H1 (cell line): Measurements from ENCODE around the gene CADPS. TPM values are rescaled to one million over a fixed set of nuclear protein-coding genes. Genes with fewer than 3 reads are reported as not detected.

Source experiments
- CTCF ChIA-PET: fragments of 300-600 bp; sonication (Branson Sonifier 250); formaldehyde crosslinking; loops from one replicate; lab custom pipeline; 2021; ENCODE audit not compliant: partially characterized antibody; lab: Charles Lee
- POLR2A ChIA-PET: fragments of 300-600 bp; sonication (Branson Sonifier 250); formaldehyde crosslinking; loops from one replicate; lab custom pipeline; 2021; ENCODE audit warnings: inconsistent platforms; ENCODE audit not compliant: partially characterized antibody; lab: Charles Lee
- DNase-seq, 2 experiments: peaks; one replicate each; pipeline versions ENCODE4 v3.0.0 to v3.0.0-alpha.2; 2010 to 2022; ENCODE audit warnings: low spot score in 2 of 2, low read depth in 1 of 2, mixed read lengths in 1 of 2
- FAIRE-seq: peaks from 2 replicates; lab custom pipeline; 2011; peaks lifted over from hg19 to GRCh38; lab: Jason Lieb, UNC
- H2AFZ ChIP-seq: 2 replicates; pipeline ENCODE4 v1.8.1; 2012; ENCODE audit warnings: low read length, inconsistent platforms
- H2AK5ac ChIP-seq: 2 replicates; pipeline ENCODE4 v1.6.1; 2013; ENCODE audit warnings: low read depth, low read length
- H2BK120ac ChIP-seq: replicated peaks from 2 replicates; pipeline ENCODE3; 2013; ENCODE audit warnings: low read depth, low read length, inconsistent platforms
- H2BK12ac ChIP-seq: 2 replicates; pipeline ENCODE4 v1.6.1; 2013; ENCODE audit warnings: low read depth, low read length
- H2BK15ac ChIP-seq: 2 replicates; pipeline ENCODE4 v1.6.1; 2013; ENCODE audit warnings: low read length
- H2BK20ac ChIP-seq: 2 replicates; pipeline ENCODE4 v1.6.1; 2013; ENCODE audit warnings: low read length
- H2BK5ac ChIP-seq: 2 replicates; pipeline ENCODE4 v1.6.1; 2013; ENCODE audit warnings: low read depth, low read length
- H3K14ac ChIP-seq: 2 replicates; pipeline ENCODE4 v1.6.1; 2013; ENCODE audit warnings: inconsistent platforms; ENCODE audit not compliant: insufficient read length
- H3K18ac ChIP-seq: 2 replicates; pipeline ENCODE4 v1.6.1; 2013; ENCODE audit warnings: low read length; ENCODE audit errors: extremely low read depth
- H3K23ac ChIP-seq: 2 replicates; pipeline ENCODE4 v1.6.1; 2013; ENCODE audit warnings: inconsistent platforms; ENCODE audit not compliant: insufficient read length
- H3K23me2 ChIP-seq: 2 replicates; pipeline ENCODE4 v1.6.1; 2013; ENCODE audit warnings: low read depth, low read length
- H3K27ac ChIP-seq: 2 replicates; pipeline ENCODE4 v1.6.1; 2011; ENCODE audit warnings: low read depth, low read length, inconsistent platforms
- H3K27me3 ChIP-seq, 4 experiments: replicated peaks in 1 of 4; 1 replicate in 1 of 4; 2 replicates in 3 of 4; pipeline versions ENCODE4 v1.6.1 to v1.8.1; 2011 to 2013; ENCODE audit warnings: low read length in 3 of 4, mild to moderate bottlenecking in 3 of 4, inconsistent platforms in 2 of 4, mixed read lengths in 2 of 4, moderate library complexity in 1 of 4; ENCODE audit not compliant: control insufficient read depth in 3 of 4, insufficient read depth in 3 of 4; ENCODE audit errors: extremely low read depth in 1 of 4
- H3K36me3 ChIP-seq, 4 experiments: 2 replicates each; pipeline versions ENCODE4 v1.6.1 to v1.8.1; 2011 to 2013; ENCODE audit warnings: mild to moderate bottlenecking in 4 of 4, low read length in 3 of 4, moderate library complexity in 2 of 4, control low read depth in 1 of 4, inconsistent platforms in 1 of 4; ENCODE audit not compliant: insufficient read depth in 4 of 4, control insufficient read depth in 2 of 4
- H3K4ac ChIP-seq: replicated peaks from 2 replicates; pipeline ENCODE3; 2013; ENCODE audit warnings: low read length, low read depth, mixed read lengths, inconsistent platforms; ENCODE audit not compliant: insufficient read length
- H3K4me1 ChIP-seq, 4 experiments: replicated peaks in 1 of 4; 1 replicate in 1 of 4; 2 replicates in 3 of 4; pipeline versions ENCODE4 v1.6.1 to v1.8.1; 2011 to 2013; ENCODE audit warnings: low read length in 3 of 4, inconsistent platforms in 2 of 4, mixed read lengths in 1 of 4; ENCODE audit not compliant: insufficient read depth in 4 of 4, control insufficient read depth in 3 of 4
- H3K4me2 ChIP-seq, 2 experiments: 2 replicates each; pipeline versions ENCODE4 v1.6.1 to v1.8.1; 2011 to 2013; ENCODE audit warnings: low read depth in 2 of 2, low read length in 2 of 2, control low read depth in 1 of 2, inconsistent platforms in 1 of 2, mild to moderate bottlenecking in 1 of 2; ENCODE audit not compliant: insufficient read depth in 1 of 2
- H3K4me3 ChIP-seq, 4 experiments: fragments of 200-600, 300-600 bp in 1 of 4; sonication (generic), shearing (Covaris generic), sonication (Bioruptor Twin) in 1 of 4; 2 replicates each; pipeline versions ENCODE4 v1.5.1 to v1.8.1; 2011 to 2016; ENCODE audit warnings: low read length in 4 of 4, low read depth in 3 of 4, control low read depth in 2 of 4, inconsistent platforms in 2 of 4, mild to moderate bottlenecking in 2 of 4, mixed read lengths in 1 of 4, moderate library complexity in 1 of 4; ENCODE audit not compliant: insufficient read depth in 2 of 4; ENCODE audit errors: extremely low read depth in 1 of 4
- H3K56ac ChIP-seq: replicated peaks from 2 replicates; pipeline ENCODE3; 2013; ENCODE audit warnings: low read depth, mild to moderate bottlenecking, mixed read lengths, low read length, inconsistent platforms; ENCODE audit not compliant: insufficient read length
- H3K79me1 ChIP-seq: 2 replicates; pipeline ENCODE4 v1.6.1; 2013; ENCODE audit warnings: low read depth, low read length, control low read depth
- H3K79me2 ChIP-seq, 2 experiments: 2 replicates each; pipeline versions ENCODE4 v1.6.1 to v1.8.1; 2012 to 2013; ENCODE audit warnings: low read length in 2 of 2, mild to moderate bottlenecking in 2 of 2, inconsistent platforms in 1 of 2; ENCODE audit not compliant: insufficient read depth in 2 of 2, control insufficient read depth in 1 of 2
- H3K9ac ChIP-seq, 4 experiments: replicated peaks in 1 of 4; 1 replicate in 1 of 4; 2 replicates in 3 of 4; pipeline versions ENCODE4 v1.6.1 to v1.8.1; 2011 to 2013; ENCODE audit warnings: low read depth in 3 of 4, low read length in 3 of 4, control low read depth in 2 of 4, mild to moderate bottlenecking in 2 of 4, moderate library complexity in 2 of 4, inconsistent platforms in 1 of 4; ENCODE audit errors: extremely low read depth in 1 of 4
- H3K9me3 ChIP-seq, 2 experiments: 2 replicates each; pipeline versions ENCODE4 v1.6.1 to v1.8.1; 2012 to 2013; ENCODE audit warnings: mild to moderate bottlenecking in 2 of 2, moderate library complexity in 2 of 2, control low read depth in 1 of 2, inconsistent platforms in 1 of 2, low read depth in 1 of 2, low read length in 1 of 2, mixed read lengths in 1 of 2; ENCODE audit not compliant: insufficient read depth in 2 of 2
- H4K20me1 ChIP-seq, 2 experiments: replicated peaks in 1 of 2; 2 replicates each; pipeline versions ENCODE3 to v1.8.1; 2011 to 2013; ENCODE audit warnings: inconsistent platforms in 2 of 2, low read length in 2 of 2, mild to moderate bottlenecking in 1 of 2; ENCODE audit not compliant: insufficient read depth in 2 of 2, control insufficient read depth in 1 of 2
- H4K5ac ChIP-seq: 2 replicates; pipeline ENCODE4 v1.6.1; 2013; ENCODE audit warnings: low read length, low read depth, mixed read lengths, inconsistent platforms; ENCODE audit not compliant: insufficient read length
- H4K8ac ChIP-seq: 2 replicates; pipeline ENCODE4 v1.8.0; 2013; ENCODE audit warnings: mild to moderate bottlenecking, moderate library complexity, low read length, inconsistent platforms; ENCODE audit not compliant: insufficient read depth; ENCODE audit errors: extremely low read depth
- H4K91ac ChIP-seq: replicated peaks from 2 replicates; pipeline ENCODE3; 2013; ENCODE audit warnings: low read length, mixed read lengths, inconsistent platforms; ENCODE audit not compliant: insufficient read length
- ASH2L ChIP-seq: fragments of 200-600, 300-600 bp; sonication (generic); IDR thresholded peaks from one replicate; pipeline ENCODE4 v1.7.1; 2017; ENCODE audit warnings: low read length
- CREB1 ChIP-seq: IDR thresholded peaks from 2 replicates; pipeline ENCODE4 v1.6.1; 2012; ENCODE audit warnings: inconsistent platforms
- CTCF ChIP-seq, 3 experiments: IDR thresholded peaks; 1 replicate in 2 of 3; 2 replicates in 1 of 3; pipeline versions ENCODE4 v1.5.1 to v1.6.1; 2011; ENCODE audit warnings: low read length in 3 of 3, mild to moderate bottlenecking in 3 of 3, inconsistent platforms in 2 of 3, low read depth in 1 of 3, moderate library complexity in 1 of 3; ENCODE audit not compliant: insufficient read depth in 1 of 3; ENCODE audit errors: control extremely low read depth in 1 of 3
- JUN ChIP-seq: IDR thresholded peaks from 2 replicates; pipeline ENCODE4 v1.6.1; 2011; ENCODE audit warnings: low read depth, mild to moderate bottlenecking, improper control_type of control experiment, low read length
- JUND ChIP-seq: IDR thresholded peaks from 2 replicates; pipeline ENCODE4 v1.6.1; 2011; ENCODE audit warnings: mild to moderate bottlenecking, improper control_type of control experiment, low read length
- NRF1 ChIP-seq: IDR thresholded peaks from 2 replicates; pipeline ENCODE4 v1.6.1; 2011; ENCODE audit warnings: mild to moderate bottlenecking, low read depth, low read length, improper control_type of control experiment
- PHF8 ChIP-seq: fragments of 200-600 bp; sonication (generic); conservative IDR thresholded peaks from 2 replicates; pipeline ENCODE4 v1.7.1; 2012; ENCODE audit warnings: low read depth, mild to moderate bottlenecking, inconsistent platforms, low read length, moderate library complexity
- RAD21 ChIP-seq, 2 experiments: IDR thresholded peaks in 1 of 2; conservative IDR thresholded peaks in 1 of 2; 2 replicates each; pipeline ENCODE4 v1.6.1; 2011; ENCODE audit warnings: low read depth in 2 of 2, low read length in 2 of 2, improper control_type of control experiment in 1 of 2, inconsistent platforms in 1 of 2, mild to moderate bottlenecking in 1 of 2, moderate library complexity in 1 of 2
- RNF2 ChIP-seq: fragments of 200-900, 300-1000 bp; sonication (generic); IDR thresholded peaks from 2 replicates; pipeline ENCODE4 v1.7.1; 2016; ENCODE audit warnings: borderline replicate concordance, low read depth, mild to moderate bottlenecking, antibody characterized with exemption, low read length; ENCODE audit not compliant: poor library complexity, severe bottlenecking; ENCODE audit errors: missing control alignments
- SP4 ChIP-seq: IDR thresholded peaks from 2 replicates; pipeline ENCODE4 v1.6.1; 2012; ENCODE audit warnings: low read length, inconsistent platforms
- WGBS, 2 experiments: shearing (Covaris generic) in 1 of 2; methylation state at CpG; one replicate each; pipeline versions ENCODE4 v1.1.6 to v1.1.7; 2013 to 2015; ENCODE audit warnings: low lambda C conversion rate in 2 of 2, mixed read lengths in 2 of 2, inconsistent platforms in 1 of 2, low coverage in 1 of 2, missing lambda C conversion rate in 1 of 2; ENCODE audit not compliant: insufficient replicate concordance in 2 of 2, insufficient coverage in 1 of 2, insufficient read length in 1 of 2; ENCODE audit errors: extremely low coverage in 1 of 2, missing lambda C conversion rate in 1 of 2; 5-methylcytosine and 5-hydroxymethylcytosine counted together
- polyA plus RNA-seq, 7 experiments: library from polyadenylated mRNA; depleted of rRNA in 3 of 7; stranded (reverse) in 5 of 7; unstranded in 2 of 7; fragments of >200 nt in 5 of 7; fragments of 200-250 nt in 2 of 7; gene quantifications; 1 replicate in 5 of 7; 2 replicates in 1 of 7; 4 replicates in 1 of 7; pipeline versions ENCODE4 v1.2.1 to v1.2.3, GENCODE V29; 2011 to 2013; ENCODE audit warnings: missing spikeins in 2 of 7, mixed read lengths in 2 of 7
- total RNA-seq: library from RNA; stranded (reverse); fragmentation: NEBNext Ultra II Directional; extraction: Animal tissue kit (Norgen Biotek cat#: 25700); gene quantifications from 2 replicates; pipeline ENCODE4 v1.2.1, GENCODE V29; 2021

CADPS gene
- total and polyA plus RNA-seq, 2 of the 8 experiments (the other 6 are each of a cell fraction or from before 2014, with no cell fraction given) = 7.1 to 10.2 TPM

GRCh38 chr3:62622553-62623174, 252.6 kb downstream of the CADPS start:
- CTCF ChIA-PET = interaction anchor here (0.6 to 3.5 kb wide), 31 partner anchors 9 to 1733 kb away, joined by 3 to 20 read pairs (median 5); no protein-coding TSS in a partner anchor
- 63% methylated on average over 5 of the region's 5 CpGs; no CpG with 5 or more reads in 1 of the 2 experiments for WGBS, 2 experiments
- TF ChIP-seq CTCF (IDR thresholded peaks at IDR 0.05; ENCODE audit: control extremely low read depth in 1 of 3, insufficient read depth in 1 of 3, low read depth in 1 of 3, low read length in 3 of 3) (peak in 2 of 3 experiments; percentile 61 to 63; a peak in 3 of 4 replicates), RAD21 (IDR thresholded peaks at IDR 0.05 in 1 of 2, conservative IDR thresholded peaks at IDR 0.05 in 1 of 2; ENCODE audit: low read depth in 2 of 2, low read length in 2 of 2) (peak; percentile 83 to 88), ASH2L (no peak), PHF8 (no peak), SP4 (no peak), RNF2 (no peak), JUN (no peak), CREB1 (no peak), NRF1 (no peak), JUND (no peak)

More at GRCh38 chr3:62622553-62623174, 252.6 kb downstream of the CADPS start:
- no peaks in the 10 kb centered on the region for H4K20me1 ChIP-seq
- H4K91ac ChIP-seq = no peak overlapping the region
- no peak overlapping the region for H3K4me2 ChIP-seq
- no peak overlapping the region for H2BK12ac ChIP-seq
- no peak overlapping the region for H3K4me3 ChIP-seq
- H3K79me2 ChIP-seq = no peaks in the 10 kb centered on the region
- no peak overlapping the region for H3K9ac ChIP-seq
- H2BK120ac ChIP-seq = no peak overlapping the region
- H4K5ac ChIP-seq = no peak overlapping the region
- no peak overlapping the region for H2BK20ac ChIP-seq
- H2AFZ ChIP-seq = no peak overlapping the region
- POLR2A ChIA-PET = interaction anchor here (0.8 kb wide), 1 partner anchor 605 kb away, joined by 3 read pairs; no protein-coding TSS in a partner anchor
- no peaks in the 10 kb centered on the region for H3K36me3 ChIP-seq
- FAIRE-seq (peak; percentile 98), DNase-seq (no peak)
- H3K56ac ChIP-seq = no peak overlapping the region
- H3K9me3 ChIP-seq = no peaks in the 10 kb centered on the region
- no peak overlapping the region for H3K23ac ChIP-seq
- H3K4ac ChIP-seq = no peak overlapping the region
- no peak overlapping the region for H2AK5ac ChIP-seq
- H3K4me1 ChIP-seq = no peaks in the 10 kb centered on the region
- no peaks in the 10 kb centered on the region for H3K79me1 ChIP-seq
- no peak overlapping the region for H3K27ac ChIP-seq
- no peaks in the 10 kb centered on the region; the same call in 1 of the 2 replicates for H3K23me2 ChIP-seq
- H3K27me3 ChIP-seq = no peaks in the 10 kb centered on the region
- H4K8ac ChIP-seq = no peak overlapping the region
- H3K18ac ChIP-seq = no peak overlapping the region
- no peak overlapping the region for H3K14ac ChIP-seq
- H2BK15ac ChIP-seq = no peak overlapping the region
- no peak overlapping the region for H2BK5ac ChIP-seq
